AG09319 (cell line): ENCODE results near the gene TIAM2.

Experiments used
- DNase-seq: peaks from one replicate; pipeline ENCODE4 v3.0.0-alpha.2; 2010; ENCODE audit warnings: low read depth; ENCODE audit errors: extremely low read depth
- CTCF ChIP-seq: IDR thresholded peaks from 2 replicates; pipeline ENCODE4 v1.5.1; 2011; ENCODE audit warnings: low read depth, mild to moderate bottlenecking, inconsistent platforms, low read length, moderate library complexity

Gene TIAM2

GRCh38 chr6:155001934-155002333, 6.8 kb downstream of the TIAM2 start:
- TF ChIP-seq CTCF: no peak
- no peak for DNase-seq

- no peak for TF ChIP-seq CTCF
These were observed 8.4 kb downstream of the TIAM2 start for GRCh38 chr6:155003476-155003875.

GRCh38 chr6:155004017-155004416, 8.9 kb downstream of the TIAM2 start:
- no peak for DNase-seq

More at GRCh38 chr6:155003476-155003875, 8.4 kb downstream of the TIAM2 start:
- DNase-seq: no peak

GRCh38 chr6:155004576-155005372, 9.7 kb downstream of the TIAM2 start:
- no peak for TF ChIP-seq CTCF
- no peak for DNase-seq

More at GRCh38 chr6:155004017-155004416, 8.9 kb downstream of the TIAM2 start:
- TF ChIP-seq CTCF: no peak

- no peak for DNase-seq
- TF ChIP-seq CTCF: no peak
These were observed 13.5 kb downstream of the TIAM2 start for GRCh38 chr6:155008625-155009024.

GRCh38 chr6:155010940-155011339, 15.8 kb downstream of the TIAM2 start:
- TF ChIP-seq CTCF: no peak
- no peak for DNase-seq

- TF ChIP-seq CTCF: no peak
- no peak for DNase-seq
These were observed 16.7 kb downstream of the TIAM2 start for GRCh38 chr6:155011809-155012291.
